Right hindlimb (tissue), 1 donor: ENCODE data around the gene SPRY2.
A peak's percentile ranks its signal among the peaks of the same experiment; 100 is the strongest.
"Not testable (repeated sequence)": the region's sequence is repeated elsewhere in the genome, so short reads cannot be mapped to it uniquely, and the experiment has no call there.

Experiments
- DNase-seq: peaks from one replicate; pipeline ENCODE4 v3.0.0-alpha.2; 2018

The SPRY2 gene

DNA sequence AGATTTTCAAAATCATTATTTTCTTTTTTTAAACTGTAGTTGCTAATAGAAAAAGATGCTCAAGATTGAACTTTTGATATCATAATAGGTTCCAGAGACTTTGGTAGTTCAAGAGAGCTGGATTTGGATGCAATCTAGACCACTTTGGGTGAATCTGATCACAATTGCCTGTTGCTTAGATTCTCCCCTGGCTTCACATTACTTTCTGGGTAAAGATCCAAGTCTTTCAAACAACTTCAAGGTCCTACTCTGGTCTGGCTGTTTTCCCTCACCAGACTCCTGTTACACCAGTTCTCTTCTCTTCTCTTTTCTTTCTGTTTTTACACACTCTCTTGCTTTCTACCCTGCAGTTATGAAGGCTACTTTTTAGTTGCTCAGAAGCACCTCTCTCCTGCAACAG lies 7.4 kb upstream of the SPRY2 start:
- no peak for DNase-seq

DNA sequence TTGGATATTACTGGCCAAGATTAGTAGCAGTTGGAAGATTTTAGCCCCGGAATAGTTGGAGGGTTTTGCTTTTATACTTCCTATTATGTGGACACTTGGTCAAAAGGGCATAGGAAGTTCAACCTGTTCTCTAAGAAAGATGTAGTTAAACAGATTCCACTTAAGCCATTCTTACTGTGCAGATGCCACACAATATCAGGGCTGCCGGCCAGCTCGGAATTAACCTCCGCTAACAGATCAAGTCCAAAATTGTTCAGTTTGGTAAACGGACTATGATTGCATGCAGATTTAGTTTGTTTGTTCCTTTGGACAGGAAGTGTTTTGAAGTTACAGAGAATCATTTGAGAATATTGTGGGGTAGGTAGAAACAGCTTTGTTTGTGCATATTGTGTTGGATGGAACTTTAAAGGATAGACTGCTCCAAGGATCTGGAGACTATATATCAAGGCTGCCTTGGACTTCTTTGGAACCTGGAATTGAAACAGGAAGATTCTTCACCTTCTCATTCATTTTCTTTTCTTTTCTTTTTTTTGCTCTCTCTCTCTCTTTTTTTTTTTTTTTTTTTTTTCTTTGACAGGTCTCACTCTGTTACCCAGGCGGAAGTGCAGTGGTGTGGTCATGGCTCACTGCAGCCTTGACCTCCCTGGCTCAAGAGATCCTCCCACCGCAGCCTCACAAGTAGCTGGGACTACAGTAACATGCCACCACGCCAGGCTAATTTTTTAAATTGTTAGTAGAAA lies 5.0 kb upstream of the SPRY2 start:
- DNase-seq: no peak

DNA sequence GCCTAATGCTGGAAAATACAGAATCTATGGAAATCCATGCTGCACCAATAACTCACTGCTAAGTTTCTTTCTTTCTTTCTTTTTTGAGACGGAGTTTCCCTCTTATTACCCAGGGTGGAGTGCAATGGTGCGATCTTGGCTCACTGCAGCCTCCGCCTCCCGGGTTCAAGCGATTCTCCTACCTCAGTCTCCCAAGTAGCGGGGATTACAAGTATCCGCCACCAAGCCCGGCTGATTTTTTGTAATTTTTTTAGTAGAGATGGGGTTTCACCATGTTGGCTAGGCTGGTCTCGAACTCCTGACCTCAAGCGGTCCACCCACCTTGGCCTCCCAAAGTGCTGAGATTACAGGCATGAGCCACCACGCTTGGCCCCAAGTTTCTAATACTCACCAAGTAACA lies 3.1 kb upstream of the SPRY2 start:
- not testable (repeated sequence) for DNase-seq

DNA sequence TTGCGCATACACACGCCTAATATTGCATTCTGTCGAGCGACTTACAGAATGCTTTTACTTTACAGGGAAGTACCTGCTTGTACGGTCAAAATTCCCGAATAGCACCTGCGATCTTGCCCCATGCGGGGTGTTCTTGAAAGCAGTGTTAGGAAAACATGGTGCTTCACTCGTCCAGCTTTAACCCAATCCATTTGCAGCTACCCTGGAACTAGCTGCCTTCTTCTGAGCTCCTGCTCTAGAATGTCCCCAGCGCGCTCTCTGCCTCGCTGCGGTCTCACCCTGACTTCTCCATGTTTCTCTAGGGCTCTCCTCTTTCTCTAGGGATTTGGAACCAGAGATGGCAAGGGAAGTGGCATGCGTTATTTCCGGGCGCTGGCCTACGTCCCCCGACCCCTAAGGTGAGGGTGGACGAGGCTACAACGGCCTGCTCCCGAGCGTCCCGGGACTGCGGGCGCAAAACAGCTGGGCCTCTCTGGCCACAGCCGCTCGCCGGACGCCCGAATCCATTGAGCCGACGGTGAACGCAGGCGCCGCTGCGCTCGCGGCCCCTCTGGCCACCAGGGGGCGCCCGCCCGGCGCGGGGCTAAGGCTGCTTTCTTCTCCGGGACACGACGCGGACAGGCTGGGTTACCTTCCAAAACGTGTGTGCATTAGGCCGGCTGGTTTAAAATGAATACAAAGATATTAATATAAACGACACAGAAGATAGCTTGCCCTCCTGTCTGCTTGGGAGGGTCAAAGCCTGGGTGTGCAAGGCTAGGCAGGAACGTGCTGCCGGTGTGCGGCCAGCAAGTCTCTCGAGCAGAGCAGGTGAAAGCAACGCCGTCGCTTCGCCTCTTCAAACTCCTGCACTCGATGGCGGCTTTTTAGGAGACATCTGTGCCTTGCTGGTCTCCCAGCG lies 1.8 kb upstream of the SPRY2 start:
- DNase-seq: peak; percentile 92

DNA sequence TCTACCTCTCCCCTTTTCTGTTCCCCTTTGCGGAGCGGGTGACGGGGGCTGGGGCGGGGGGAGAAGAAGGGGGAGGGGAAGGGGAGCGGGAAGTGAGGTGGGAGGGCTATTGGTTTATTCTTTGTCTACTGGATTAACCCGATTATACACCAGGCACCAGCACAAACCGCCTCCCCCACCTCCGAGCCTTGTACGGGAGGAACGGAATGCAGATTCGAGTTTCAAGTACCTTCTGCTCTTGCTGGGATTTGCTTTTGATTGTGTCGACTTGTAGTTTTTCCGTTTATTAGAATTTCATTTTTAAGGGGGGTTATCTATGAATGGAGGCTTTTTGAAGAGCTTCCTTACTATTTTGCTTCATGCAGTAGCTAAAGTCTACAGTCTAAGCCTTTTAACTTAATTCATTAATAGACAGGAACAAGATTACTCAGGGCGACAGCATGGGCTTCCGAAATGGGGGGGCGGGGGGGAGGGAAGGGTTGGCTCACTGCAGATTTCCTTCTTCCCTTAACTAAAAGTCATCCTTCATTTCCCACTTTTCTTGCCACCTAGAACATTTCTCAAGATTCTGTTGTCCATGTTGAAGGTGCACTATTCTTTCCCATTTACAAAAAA lies 937 bp upstream of the SPRY2 start:
- DNase-seq: peak; percentile 89

DNA sequence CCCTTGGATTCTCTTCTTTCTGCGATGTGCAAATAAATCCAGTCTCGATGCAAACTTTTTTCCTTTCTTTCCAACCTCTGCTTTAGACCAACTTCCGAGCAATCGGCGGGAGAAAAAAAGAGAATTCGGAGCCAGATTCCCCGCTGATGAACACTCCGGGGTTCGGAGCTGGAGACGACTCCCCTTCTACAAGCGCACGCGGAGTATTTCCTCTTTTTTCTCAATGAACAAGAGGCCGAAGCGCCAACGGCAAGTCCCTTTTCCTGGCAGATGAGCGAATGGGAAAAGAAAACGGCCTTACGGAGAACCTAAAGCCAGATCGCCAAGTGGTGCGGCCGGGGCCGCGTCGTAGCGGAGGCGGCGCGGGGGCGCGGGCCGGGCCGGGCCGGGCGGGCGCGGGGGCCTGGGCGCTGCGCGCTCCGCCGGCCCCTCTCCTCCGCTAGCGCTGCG lies 250 bp downstream of the SPRY2 start:
- no peak for DNase-seq

DNA sequence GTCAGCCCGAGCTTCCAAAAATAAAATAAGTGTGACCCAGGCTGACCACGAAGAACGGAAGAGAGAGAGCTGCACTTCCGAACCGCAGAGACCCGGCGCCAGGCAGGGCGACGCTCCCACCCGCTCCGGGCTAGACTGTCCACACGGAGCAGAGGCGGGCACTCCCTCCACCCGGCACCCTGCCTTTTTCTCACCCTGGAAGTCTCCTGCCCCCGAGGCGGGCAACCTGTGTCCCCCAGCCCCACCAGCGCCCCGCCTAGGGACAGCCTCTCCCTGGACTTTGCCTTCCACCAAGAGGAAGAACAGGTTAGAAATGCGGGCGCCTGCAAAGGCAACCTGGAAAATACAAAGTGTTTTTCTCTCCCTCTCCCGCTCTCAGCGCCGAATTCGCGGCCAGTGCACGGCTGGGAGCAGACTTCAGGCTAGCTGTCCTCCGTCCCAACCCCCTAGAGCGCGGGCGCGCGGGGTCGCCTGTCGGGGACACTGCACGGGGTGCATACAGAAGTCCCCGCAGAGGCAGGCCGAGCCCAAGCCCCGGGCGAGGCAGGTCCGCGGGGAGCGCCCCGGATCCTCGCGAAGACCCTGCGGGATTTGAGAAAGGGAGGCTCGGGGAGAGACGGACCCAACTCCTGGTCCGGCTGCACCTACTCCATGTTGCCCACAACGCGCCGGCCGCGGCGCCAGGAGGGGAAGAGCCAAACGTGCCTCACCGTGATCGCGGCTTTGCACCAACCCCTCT lies 845 bp downstream of the SPRY2 start:
- DNase-seq: peak; percentile 66

DNA sequence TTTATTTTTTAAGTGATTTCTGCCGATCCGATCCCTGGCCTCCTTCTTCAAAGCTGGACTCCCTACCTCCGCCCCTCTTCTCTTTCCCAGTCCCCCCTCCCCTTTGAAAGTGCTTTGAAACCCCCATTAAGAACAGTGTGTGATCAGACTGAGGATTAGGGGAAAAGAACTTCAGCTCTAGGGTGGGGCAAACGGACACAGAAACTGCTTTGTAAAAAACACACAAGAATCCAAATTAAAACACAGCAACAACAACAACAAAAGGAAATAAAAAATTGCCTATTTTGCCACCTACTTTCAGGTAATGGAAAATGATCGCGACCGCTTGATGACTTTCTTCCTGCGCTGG lies 1.4 kb downstream of the SPRY2 start:
- peak; percentile 50 for DNase-seq

DNA sequence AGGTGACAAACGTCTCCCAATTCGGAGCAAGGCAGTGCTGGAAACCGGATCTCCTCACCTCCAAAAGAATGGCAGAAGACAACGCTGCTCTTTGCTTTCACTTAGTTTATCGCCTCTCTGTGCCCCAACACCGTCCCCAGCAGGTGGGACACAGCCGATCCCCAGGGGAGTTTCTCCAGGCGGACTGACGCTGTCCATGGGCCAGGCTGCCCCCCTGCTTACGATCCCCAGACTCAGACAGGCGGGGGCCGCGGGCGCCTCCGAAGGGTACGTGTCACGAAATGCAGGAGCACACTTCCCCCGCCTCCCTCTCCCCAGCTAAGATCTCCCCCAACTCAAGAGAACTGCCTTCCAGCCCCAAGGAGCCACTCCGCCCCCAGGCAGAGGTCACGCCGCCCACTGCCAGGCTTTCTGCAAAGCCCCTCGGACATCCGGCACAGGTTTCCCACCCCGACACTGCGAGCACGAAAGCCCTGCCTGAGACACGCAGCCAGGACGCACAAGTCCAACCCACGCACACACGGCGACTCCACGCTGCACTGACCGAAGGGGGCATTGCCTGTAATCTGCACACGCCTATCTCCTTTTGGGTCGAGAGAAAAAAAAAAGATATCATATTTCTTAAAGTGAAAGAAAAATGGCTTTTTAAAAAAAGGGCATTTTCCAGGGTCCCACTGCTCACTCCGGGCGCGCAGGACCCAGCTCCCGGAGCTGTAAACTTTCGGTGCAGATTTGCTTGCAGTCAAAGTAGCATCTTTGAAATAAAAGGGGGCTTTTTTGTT lies 2.0 kb downstream of the SPRY2 start:
- peak; percentile 87 for DNase-seq

DNA sequence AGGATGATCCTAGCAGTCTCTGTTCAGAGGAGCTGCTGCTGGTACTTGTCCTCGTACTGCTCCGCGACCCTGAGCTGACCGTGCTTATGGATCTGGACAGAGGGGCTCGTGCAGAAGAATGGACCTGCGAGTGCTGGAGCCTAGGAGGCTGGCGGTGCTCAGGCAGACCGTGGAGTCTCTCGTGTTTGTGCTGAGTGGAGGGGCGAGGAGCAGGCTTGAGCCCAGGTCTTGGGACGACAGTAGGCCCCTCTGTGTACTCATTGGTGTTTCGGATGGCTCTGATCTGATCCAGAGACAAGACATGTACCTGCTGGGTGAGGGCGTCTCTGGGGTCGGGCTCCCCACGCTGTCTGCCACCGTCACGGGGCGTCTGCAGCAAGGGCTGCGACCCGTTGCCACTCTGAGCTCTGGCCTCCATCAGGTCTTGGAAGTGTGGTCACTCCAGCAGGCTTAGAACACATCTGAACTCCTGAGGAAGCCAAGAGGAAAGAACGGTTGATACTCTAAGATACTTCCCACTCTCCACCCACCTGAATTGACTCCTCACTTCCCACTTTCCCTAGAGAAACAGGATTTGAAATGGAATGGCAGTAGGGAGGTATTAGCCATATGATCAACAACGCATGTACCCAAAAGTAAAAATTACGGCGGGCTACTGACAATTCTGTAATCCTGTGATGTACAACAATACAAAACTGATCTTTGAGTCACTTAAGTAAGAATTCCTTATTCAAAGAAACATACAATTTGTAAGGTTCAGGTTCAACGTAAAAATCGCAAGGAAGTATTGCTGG lies 3.4 kb downstream of the SPRY2 start:
- DNase-seq: peak; percentile 45

DNA sequence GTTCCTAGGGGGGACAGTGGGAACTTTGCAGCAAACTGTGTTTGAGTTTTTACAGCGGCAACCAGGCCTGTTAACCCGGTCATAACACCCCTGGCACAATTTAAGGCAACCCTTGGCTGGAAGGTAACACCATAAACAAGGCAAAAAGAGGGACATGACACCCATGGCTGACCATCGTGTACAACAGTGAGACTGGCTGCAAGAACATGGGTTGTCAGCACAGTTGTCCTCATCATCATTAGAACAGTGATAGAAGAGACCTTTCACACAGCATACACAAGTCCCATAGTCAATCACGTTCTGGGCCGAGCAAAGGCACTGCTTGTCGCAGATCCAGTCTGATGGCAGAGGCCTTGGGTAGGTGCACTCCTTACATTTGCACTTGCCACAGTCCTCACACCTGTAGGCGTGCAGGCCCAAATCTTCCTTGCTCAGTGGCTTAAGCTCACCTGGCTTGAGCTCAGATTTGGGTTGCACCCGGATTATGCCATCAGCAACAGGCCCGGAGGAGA lies 4.1 kb downstream of the SPRY2 start:
- DNase-seq: no peak

DNA sequence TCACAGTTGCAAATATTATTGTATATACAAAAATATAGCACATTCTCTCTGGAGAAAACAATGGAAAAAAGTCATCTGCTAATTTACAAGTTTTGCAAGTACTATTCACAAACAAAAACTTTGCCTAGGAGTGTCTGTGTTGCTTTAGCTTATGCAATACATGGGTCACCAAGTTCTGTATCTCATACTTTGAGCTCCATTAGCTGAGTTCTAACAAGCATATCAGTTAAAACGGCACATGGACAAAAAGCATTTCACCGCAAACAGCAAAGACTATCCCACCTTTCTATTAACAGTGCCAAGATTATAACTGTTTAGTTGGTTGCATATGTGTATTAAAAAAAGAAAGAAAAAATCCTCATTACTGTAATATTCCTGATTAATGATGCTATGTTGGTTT lies 4.6 kb downstream of the SPRY2 start:
- DNase-seq: no peak

DNA sequence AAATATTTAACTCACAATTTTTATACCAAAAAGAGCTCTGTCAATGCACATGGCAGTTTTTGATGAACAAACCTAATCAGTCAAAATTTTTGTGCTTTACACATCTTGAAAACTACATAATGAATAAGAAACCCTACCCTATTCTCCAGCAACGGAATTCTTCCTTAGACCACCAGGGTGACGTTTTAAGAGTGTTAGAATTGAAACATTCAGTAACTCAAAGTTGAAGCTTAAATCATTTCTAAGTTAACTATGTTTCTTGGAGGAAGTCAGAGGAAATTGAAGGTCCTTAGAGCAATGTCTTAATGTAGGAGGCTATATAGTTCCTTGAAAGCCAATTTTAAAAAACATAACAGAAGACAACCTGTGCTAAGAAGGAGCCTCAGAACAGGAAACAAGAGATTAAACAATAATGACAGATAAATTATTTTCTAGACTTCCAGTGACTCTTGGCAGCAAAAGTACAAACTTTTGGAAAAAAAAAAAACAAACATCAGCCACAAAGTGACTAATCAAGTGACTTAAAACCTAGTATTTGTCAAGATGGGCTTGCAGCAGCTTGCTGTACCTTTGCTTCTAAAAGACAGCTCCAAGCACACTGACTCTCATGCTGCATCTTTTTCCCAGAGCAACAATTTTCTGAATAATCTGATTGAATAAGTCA lies 6.2 kb downstream of the SPRY2 start:
- no peak for DNase-seq

DNA sequence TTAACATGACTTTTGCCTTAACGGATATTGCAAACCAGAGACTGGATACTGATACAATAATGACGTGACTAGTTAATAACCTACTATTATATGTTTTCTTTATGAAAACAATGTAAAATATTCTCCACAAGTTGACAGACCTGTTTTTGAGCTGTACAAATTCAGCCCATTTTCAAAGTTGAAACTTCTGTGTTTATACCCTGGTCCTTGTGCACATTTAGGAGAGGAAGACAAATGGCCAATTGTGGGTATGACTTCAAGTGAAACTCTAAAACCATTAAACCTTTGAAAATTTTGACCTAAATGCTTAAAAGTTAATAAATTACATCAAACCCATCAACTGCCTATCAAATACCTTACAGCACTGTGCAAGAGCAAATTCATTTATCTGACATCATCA lies 8.9 kb downstream of the SPRY2 start:
- DNase-seq: no peak

DNA sequence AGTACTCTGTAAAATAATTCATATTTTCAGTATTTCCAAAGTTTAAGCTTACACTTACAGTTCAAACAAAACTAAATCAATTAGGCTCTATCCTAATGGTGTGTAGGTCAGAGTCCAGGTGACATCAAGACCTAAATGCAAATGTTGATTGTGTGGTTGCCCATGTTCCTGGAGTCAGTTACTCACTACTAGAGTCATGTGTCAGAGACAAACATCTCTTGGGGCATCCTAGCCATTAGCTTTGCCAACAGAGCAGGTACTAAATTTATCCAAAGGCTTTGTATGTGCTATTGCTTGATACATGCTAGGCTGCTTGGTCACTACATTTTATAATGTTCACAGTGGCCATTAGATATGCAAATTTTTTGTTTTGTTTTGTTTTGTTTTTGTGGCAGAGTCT lies 11.7 kb downstream of the SPRY2 start:
- DNase-seq: no peak

DNA sequence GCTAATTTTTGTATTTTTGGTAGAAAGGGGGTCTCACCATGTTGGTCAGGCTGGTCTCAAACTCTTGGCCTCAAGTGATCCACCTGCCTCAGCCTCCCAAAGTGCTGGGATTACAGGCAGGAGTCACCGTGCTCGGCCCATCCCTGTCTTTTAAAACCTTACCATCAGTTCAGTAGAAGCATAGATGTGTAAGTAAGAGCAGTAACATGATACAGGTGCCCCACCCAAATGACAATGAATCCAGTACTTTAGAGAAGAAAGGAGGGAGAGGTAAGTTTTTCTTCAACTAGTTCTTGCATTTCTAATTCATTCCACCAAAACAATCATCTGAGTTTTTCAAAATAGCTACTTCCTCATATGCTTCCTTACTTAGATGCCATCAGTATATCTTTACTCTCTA lies 21.9 kb downstream of the SPRY2 start:
- no peak for DNase-seq

DNA sequence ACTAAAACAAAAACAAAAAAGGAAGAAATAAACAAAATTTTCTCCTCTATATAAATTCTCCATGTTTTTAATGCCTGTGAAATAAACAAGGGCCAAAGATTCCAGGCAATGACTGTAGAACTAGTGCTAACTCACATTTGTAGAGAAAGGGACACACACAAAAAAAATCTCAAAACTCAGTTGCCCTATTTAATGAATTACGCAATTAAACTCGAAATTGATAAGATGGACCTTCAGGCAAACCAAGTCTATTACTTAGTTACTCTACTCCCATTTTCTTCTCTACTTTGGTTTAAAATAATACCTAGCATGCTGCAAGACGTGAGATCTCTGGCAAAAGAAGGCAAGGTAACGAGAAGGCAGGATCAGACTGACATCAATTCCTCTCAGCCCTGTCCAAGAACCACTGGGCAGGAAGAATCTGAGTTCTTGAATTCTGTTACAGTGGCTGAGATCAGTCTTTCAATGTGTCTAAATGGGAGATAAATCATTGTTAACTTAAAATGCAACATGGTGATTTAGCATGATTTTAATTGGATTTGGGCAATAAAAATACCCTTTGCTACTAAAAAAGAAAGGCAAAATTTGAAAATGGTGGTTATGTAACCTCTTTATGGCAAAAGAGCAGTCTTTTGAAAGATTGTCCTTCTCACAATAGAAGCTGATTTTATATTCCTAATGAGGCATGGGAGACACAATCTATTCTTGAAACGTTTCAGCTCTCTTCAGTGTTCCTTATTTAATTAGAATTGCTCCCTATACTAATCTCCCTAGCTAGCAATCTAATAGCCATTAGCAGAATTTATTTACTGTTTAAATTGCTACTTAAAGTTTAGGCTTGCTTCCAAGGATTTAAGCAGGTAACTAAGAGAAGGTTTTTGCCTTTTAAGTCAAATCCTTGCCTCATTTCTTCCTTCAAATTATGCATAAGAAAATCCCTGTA lies 25.9 kb downstream of the SPRY2 start:
- no peak for DNase-seq

DNA sequence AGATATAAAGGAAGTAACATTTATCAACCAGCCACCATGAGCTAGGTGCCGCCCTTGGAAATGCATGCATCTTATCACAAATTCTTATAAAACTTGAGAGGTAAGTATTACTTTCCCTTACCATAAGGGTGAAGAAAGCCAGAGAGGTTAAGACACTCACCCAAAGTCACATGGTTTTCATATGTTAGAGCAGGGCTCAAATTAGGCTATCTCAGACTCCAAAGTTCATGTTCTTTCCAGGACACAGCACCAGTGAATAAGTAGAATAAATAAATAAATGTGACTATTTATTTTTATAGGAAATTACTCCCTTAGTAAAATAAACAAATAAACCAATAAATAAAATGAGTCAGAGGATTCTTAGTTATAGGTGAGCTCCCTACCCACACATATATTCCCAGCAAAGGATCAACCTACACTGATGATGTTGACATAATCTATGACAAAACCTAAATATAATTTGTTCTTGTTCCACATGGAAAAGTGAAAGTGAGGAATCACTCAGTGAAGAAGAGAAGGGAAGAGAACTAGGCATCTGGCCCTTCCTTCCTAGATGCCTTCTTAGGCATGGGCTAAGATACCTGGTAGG lies 27.2 kb downstream of the SPRY2 start:
- DNase-seq: no peak

DNA sequence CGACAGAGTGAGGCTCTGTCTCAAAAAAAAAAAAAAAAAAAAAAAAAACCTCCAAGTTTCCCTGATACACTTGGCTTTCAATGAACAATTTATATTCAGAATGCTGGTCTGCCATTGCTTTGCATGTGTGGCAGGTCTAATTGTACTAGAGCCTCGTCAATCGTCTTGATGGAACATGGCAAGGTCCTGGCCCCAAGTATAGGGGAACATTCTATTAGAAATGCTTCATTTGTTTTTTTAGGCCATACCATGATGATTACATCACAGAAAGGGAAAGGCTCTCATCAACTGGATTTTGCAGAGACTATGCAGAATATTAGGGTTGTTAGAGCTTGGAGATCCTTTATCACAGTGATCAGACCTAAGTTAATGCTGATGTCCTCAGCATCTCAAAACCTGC lies 28.0 kb downstream of the SPRY2 start:
- no peak for DNase-seq
